DMS114 treated with DMSO at 0.1 percent for 48 hours (cell line): ENCODE results near the gene JAM2.
A peak's percentile ranks its signal among the peaks of the same experiment; 100 is the strongest.
"Not testable (repeated sequence)": the region's sequence is repeated elsewhere in the genome, so short reads cannot be mapped to it uniquely, and the experiment has no call there.

Experiments
- DNase-seq: peaks from one replicate; lab custom pipeline; 2025; ENCODE audit not compliant: unreplicated experiment; lab: John Stamatoyannopoulos, UW

The JAM2 gene

DNA sequence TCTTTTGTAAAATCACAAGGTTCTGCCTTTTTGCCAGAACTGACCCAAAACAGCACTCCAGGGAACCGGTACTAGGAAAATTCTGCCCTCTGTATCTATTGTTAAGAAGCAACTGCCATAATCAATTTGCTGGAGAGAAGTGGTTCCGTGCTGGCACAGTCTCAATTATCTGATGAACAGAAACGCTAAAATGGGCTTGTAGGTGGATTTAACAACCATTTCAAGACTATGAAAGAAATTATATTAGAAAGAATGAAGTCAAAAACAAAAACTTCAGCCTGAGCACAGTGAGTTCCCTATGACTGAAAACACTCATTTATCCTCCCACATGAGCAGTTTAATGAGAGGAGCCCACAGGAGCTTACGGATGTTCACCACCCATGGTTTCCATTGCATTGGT is 4.4 kb downstream of the JAM2 start:
- DNase-seq: no peak

DNA sequence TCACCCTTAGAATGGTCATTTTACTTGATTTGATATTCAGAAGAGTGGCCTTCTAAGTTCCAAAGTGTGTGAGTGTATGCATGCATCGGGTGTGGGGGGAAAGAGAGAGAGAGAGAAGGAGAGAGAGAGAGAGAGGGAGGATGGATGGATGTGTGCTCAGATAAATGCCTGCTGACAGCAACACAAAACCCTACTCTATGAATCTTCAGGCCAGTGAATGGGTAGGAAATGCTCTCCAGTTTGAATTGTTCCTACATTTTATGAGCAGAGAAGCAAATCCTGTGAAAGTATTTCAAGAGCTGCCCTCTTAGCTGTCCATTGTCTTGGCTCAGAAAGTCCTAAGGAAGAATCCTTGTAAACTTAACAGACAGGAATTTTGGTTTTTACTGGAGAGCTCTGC is 7.4 kb downstream of the JAM2 start:
- no peak for DNase-seq

DNA sequence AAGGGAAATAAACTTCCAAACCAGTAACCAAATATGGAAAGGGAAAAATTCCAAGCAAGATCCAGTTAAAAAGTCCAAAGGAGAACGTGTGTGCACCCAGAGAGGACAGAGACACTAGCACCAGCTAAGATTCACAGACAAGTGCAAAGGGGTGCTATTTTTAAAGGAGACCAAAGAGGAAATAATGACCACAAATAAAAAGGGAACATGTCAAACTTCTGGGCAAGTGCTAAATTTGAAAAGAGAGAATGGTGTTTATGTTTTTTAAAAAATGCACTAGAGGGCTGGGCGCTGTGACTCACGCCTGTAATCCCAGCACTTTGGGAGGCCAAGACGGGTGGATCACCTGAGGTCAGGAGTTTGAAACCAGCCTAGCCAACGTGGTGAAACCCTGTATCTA is 8.6 kb downstream of the JAM2 start:
- DNase-seq: no peak

DNA sequence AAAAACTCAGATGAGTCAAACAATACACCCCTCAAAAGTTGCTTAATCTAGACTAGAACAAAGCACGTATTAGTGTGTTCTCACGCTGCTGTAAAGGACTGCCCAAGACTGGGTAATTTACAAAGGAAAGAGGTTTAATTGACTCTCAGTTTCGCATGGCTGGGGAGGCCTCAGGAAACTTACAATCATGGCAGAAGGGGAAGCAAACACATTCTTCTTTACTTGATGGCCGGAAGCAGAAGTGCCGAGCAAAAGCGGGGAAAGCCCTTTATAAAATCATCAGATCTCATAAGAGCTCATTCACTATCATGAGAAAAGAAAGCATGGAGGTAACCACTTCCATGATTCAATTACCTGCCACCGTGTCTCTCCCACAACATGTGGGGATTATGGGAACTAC is 10.1 kb downstream of the JAM2 start:
- DNase-seq: no peak

DNA sequence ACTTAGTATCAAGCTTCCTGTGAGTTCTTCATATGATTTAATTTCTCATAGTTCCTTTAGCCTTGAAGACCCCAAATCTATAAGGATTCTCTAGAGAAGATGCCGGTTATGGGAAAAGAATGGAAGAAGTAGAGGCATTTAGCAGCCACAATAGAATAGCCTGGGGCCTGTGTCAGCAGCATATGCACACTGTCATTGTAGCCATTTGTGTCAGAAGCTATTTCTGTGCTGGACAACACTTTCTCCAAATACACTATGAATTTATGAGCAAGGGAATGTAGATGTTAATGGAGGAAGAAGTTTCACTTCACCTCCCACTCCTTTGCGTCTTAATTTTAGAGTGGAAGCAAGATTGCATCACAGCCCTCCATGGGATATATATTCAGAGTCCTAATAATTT is 17.4 kb downstream of the JAM2 start:
- no peak for DNase-seq

DNA sequence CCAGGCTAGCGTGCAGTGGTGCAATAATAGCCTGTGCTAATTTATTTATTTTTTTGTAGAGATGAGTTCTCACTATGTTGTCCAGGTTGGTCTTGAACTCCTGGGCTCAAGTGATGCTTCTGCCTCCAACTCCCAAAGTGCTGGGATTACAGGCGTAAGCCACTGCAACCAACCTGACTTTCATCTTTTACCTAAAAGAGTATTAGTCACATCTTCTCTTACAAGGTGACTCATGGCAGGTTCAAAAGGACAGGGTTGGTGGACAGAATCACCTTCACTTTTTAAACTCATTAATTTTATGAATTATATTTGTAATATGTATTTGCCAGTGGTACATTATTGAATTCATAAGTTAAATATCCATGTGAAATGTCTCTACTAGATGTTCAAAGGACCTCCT is 18.1 kb downstream of the JAM2 start:
- DNase-seq: no peak

DNA sequence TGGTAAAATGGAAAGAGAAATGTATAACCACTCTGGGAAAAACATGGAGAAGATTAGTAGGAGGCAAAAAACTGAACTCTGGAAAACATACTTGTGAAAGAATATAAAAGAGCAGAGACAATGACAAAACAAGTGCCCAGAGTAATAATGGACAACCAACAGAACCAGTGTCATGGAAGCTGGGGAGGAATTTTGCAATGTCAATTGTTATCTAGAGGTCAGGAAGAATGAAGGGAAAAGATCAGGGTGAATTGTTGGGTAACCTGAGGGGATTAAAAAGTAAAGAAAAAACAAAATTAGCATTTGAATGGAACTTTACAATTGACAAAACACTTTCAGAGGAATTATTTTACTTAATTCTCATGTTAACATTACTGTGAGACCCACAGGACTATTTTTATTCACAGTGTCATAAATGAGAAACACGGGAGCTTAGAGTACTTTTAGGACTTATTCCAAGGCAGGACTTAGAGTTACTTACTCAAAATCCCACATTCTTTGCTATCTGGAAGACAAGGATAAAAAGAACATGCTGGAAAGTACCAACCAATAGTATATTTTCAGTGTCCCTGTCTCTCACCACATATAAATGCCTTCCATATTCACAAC is 19.5 kb downstream of the JAM2 start:
- no peak for DNase-seq

DNA sequence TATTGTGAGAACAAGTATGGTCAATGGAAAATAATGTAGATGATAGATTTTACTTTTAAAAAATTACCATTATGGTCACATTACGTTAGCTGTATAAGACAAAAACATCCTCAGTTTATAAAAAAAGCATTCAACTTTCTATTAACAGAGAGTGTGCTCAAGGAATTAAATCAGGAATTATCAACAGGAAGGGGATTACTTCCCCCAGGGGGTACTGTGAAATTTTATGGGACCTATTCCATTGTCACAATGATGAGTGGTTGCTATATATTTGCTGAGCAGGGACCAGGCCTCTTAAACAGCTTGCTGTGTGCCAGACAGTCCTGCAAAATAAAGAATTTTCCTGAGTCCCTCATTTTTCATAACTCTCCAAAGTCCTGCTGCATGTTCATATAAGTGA is 21.2 kb downstream of the JAM2 start:
- DNase-seq: no peak

DNA sequence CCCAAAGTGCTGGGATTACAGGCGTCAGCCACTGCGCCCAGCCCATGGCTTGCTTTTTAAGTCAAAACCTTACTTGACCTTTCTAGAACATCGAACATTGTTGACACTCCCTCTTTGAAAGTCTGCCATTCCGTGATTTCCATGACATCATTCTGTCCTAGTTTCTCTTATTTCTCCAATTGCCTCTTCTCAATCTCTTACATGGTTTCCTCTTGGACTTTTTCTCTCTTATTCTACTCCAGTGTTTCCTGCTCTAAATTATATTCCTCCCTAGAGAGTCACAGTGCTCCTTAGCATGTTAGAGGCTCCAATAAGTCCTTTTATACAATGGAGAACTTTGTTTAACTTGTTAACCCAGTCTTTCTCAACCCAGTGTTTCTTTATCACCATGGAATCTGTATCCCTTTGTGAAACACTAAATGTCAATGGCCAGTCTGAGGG is 25.5 kb downstream of the JAM2 start:
- no peak for DNase-seq

DNA sequence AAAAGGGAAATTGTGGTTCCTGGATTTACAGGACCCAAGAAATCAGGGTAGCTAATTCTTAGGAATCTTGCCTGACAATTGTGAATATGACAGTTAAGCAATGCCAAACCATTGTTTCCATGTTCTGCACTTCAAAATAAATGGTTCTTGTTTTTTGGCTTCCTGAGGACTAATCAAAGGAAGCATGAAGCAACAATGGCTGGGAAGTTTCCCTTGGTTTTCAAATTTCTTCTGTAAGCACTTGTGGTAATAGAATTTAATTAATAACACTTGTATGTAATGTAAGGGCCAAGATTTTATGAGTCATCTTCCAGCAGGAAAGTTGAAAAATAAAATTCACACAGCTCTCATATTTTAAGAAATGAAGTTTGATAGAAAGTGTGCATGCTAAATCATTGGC is 31.7 kb downstream of the JAM2 start:
- no peak for DNase-seq

DNA sequence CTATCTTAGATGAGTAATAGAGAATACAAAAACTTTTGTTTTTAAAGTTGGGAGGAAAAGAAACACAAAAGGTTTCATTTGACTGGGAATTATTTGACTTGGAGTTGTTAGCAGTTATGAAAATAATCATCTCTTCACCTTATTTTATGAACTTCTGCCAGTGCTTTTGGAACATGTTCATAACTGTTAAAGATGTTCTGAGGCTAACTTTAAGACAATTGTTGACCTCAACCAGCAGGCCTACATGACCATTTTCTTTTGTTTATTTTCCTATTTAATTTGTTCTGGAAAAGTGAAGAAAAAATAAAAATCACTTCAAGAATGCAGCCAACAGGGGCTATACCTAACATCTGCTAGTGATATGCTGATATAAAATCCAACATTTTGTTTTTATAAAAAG is 37.4 kb downstream of the JAM2 start:
- no peak for DNase-seq

DNA sequence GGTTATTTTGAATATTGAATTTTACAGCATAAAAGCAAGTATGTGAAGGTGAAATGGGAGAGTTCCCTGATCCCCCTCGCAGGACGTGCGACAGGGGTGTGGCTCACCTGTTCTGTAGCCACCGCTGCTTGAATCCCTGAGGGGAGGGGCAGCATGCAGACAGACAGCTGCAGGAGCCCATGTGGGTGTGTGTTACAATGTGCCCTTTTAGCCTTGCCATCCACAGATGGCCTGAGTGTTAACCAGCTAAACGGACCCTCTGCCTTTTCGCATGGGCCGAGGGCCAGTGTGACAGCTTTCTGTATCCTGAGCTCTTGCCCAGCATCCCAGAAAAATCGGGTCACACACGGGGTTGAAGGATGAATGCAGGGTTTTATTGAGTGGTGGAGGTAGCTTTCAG is 43.3 kb downstream of the JAM2 start:
- no peak for DNase-seq

DNA sequence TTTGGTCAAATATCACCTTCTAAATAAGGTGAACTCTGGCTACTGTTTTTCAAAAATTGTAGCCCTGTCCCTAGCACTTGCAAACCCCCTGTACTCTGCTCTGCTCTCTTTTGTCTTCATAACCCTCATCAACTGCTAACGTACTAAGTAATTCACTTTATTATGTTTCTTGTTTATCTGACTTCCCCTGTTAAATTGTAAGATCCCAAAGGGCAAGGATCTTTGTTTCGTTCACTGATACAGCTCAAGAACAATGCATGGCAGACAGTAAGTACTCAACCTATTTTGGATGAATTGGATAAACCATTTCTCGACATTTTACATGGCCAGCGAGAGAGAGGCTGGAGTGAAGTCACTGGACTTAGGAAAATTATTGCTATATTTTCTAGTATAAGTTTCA is 48.7 kb downstream of the JAM2 start:
- DNase-seq: no peak

DNA sequence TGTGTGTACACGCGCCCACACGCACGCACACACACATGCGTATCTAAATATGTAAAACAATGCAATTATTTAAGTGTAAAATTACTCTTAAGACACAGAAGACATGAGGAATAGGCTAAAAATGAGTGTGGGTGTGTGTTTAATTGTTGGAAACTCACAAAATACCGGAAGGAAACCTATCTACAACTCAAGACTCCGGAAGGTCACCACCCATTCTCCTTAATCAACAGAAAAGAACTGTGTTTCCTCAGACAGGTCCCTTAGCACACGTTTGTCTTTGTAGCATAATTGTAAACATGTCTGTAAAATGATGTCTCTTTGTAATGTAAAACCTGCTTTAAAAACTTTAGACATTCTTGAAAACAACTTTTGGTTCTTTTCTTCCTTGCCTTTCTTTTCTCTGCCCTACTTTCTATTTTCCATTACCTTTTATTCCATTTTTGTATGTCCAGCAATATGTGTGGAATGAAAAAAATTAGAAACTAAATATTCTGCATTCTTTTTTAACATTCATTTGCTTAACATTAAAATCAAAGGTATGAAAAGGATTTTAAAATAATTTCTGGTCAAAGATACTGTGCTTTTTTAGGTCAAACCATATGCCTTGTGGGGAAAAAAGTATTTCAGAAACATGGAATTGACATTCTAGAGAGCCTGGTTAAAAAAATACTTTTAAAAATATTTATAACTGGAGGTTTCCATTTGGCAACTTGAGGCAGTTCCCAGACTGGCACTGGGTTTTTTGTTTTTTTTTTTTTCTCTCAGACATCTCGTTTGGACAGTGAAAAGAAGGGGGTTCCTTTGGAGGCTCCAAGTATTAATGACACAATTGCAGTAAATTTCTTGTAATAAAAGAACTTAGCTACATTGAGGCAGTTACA is 49.5 kb downstream of the JAM2 start:
- no peak for DNase-seq

DNA sequence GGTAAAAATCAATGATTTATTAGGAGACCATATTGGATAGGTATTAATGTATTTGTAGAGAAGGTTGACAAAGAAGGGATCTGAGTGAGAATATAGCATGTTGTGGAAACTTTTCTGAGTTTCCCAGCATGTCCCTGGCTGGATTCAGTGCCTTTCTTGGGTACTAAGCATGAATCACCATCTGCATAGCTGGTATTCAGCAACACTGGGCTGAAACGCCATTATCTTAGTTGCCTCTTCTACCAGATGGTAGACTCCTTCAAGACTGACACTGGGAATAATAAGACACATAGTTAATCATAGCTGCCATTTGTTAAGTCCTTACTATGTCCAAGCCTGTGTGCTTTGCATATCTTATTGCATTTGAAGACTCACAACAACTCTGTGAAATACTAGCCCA is 50.2 kb downstream of the JAM2 start:
- DNase-seq: no peak

DNA sequence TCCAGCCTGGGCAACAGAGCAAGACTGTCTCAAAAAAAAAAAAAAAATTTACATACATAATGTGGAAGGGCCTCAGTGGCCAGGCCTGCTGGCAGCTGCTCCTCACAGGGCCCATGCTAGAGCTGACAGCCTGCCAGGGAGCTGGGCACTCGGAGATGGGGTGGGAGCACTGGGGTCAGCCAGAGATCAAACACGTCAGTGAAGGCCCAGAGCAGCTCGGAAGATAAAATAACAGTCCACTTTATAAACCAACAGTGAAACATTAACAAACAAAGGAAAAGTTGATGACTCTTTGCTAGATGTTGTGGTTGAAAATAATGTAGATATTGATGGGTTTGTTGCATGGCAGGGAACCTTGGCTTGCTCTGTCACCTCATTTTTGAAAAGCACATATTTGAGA is 52.9 kb downstream of the JAM2 start:
- DNase-seq: no peak

DNA sequence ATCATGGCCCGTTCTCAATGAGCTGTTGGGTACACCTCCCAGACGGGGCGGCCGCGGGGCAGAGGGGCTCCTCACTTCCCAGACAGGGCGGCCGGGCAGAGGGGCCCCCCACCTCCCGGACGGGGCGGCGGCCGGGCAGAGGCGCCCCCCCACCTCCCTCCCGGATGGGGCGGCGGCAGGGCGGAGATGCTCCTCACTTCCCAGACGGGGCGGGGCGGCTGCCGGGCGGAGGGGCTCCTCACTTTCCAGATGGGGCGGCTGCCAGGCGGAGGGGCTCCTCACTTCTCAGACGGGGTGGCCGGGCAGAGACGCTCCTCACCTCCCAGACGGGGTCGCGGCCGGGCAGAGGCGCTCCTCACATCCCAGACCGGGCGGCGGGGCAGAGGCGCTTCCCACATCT is 56.4 kb downstream of the JAM2 start:
- DNase-seq: not testable (repeated sequence)

DNA sequence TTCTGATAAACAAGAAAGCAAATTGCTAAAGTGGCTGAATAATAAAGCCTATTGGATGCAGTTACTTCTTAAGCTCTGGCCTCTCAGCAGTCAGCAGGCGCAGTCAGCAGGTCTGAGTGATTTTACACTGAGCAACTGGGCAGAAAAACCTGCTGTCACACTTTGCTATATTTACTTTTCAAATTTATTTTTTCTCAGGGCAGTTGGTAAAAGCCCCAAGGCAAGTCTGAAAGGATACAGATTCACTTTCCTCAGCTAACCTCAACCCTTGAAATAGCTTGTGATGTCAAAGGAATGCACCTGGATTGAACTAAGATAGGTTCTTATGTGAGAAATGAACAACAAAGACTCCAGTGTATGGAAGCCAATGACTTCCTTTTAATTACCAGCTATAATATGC is 61.7 kb downstream of the JAM2 start:
- DNase-seq: no peak

DNA sequence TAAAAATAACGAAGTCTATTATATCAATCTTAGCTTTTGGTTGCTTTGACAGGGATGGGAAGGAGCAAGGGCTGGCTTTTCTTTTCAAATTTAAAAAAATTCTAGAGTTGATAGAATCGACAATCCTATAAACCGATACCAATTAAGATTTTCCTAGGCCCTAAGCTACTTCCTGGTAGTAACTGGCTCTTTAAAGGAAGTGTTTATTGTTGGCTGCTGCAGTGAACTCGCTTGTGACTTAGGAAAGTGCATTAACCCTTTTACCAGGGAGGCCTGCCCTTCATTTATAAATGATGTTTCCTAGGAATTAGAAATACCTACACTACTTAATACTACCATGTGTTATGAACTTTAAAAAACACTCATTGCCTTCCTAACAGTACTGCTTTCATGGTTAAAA is 62.5 kb downstream of the JAM2 start:
- no peak for DNase-seq

DNA sequence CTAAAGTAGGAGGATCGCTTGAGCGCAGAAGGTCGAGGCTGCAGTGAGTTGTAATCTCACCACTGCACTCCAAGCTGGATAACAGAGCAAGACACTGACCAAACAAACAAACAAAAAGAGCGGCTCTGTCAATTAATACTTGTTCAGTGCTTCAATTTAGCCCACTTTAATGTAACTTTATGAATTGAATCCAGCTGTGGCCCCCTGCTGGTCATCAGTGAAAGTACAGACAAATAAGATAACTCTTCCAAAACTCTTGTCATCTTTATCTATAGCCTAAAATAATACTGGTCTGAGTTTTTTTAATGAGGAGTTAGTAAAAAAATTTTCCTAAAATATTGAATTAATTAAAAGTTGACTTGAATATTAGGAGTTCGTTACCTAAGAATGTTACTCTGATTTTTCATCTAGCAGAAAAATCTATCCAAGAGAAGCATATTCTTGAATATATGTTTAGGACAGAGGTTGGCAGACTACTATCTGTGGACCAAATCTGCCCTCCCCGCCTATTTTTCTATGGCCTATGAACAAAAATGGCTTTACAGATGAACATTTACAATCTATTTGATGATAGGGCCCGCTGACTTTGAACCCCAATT is 69.5 kb downstream of the JAM2 start:
- DNase-seq: peak; percentile 18

DNA sequence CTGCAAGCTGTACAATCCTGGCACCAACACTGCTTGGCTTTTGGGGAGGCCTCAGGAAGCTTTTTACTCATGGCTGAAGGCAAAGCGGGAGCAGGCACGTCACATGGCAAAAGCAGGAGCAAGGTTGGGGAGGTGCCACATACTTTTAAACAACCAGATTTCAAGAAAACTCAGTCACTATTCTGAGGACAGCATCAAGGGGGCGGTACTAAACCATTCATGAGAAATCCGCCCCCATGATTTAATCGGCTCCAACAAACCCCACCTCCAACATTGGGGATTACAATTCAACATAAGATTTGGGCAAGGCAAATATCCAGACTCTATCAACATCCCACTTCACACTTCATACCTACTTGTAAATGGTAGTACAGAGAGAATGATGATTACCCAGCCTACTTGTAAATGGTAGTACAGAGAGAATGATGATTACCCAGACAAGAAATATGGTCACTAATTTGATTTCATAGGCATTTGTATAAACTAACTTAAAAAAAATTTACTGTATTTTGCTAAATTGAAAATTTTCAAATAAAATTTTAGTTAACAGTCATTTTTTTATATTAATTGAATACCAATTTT is 70.7 kb downstream of the JAM2 start:
- DNase-seq: no peak

DNA sequence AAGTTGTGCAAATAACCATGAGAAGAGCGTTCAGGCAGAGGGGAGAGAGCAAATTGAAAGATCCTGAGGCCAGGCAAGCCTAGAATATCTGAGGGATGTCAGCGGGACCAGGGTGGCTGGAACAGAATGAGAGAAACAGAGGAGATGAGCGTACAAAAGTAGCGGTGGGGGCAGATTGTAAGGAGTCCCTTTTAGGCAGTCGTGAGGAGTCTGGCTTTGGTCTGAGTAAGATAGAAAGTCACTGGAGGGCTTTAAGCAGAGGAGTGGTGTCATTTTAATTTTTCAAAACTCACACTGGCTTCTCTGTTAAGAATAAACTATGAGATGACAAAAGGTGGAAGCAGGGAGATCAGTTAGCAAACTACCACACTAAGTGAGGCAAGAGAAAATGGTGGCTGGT is 71.5 kb downstream of the JAM2 start:
- DNase-seq: no peak
